Measurements from ENCODE around the gene CACNA1B. TPM values are rescaled to one million over a fixed set of nuclear protein-coding genes. Genes with fewer than 3 reads are reported as not detected.
A peak's percentile ranks its signal among the peaks of the same experiment; 100 is the strongest.

The CACNA1B gene
- total RNA-seq, 3 donors from 2014 or later: 0.12 to 1.7 (median 0.22) TPM

DNA sequence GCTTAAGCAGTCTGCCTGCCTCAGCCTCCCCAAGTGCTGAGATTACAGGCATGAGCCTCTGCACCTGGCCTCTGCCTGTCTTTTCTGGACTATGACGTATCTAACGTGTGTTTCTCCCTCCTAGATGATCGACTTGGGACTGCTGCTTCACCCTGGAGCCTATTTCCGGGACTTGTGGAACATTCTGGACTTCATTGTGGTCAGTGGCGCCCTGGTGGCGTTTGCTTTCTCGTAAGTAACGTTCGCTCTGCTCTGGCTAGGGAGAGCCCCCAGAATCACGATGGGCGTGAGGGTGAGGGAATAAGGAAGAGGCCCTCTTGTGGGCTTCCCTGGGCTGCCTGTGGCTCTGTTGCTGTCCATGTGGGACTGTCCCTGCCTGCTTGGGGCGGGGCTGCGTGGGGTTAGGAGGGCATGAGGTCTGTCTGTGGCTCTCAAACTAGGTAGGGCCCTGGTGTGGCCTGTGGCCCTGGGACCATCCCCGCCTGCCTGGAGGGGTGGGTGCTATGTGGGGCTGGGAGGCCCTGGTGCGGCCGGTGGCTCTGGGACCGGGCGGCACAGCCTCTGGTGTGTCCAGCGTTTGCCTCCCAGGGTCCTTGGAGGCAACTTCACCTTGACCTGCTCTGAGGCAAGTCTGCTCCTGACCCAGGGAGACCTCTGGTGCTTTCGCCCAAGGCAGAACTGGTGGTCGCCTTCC lies 171.7 kb downstream of the CACNA1B start:
- no peaks in the 10 kb centered on the region for H3K36me3 ChIP-seq (ENCODE audit: low read depth)
- no peaks in the 10 kb centered on the region for H3K4me1 ChIP-seq (ENCODE audit: low read depth)
- intact Hi-C loops (cut with DNase I, micrococcal nuclease): no loop called here
- TF ChIP-seq, protein P1, sequence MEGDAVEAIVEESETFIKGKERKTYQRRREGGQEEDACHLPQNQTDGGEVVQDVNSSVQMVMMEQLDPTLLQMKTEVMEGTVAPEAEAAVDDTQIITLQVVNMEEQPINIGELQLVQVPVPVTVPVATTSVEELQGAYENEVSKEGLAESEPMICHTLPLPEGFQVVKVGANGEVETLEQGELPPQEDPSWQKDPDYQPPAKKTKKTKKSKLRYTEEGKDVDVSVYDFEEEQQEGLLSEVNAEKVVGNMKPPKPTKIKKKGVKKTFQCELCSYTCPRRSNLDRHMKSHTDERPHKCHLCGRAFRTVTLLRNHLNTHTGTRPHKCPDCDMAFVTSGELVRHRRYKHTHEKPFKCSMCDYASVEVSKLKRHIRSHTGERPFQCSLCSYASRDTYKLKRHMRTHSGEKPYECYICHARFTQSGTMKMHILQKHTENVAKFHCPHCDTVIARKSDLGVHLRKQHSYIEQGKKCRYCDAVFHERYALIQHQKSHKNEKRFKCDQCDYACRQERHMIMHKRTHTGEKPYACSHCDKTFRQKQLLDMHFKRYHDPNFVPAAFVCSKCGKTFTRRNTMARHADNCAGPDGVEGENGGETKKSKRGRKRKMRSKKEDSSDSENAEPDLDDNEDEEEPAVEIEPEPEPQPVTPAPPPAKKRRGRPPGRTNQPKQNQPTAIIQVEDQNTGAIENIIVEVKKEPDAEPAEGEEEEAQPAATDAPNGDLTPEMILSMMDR (IDR thresholded peaks at IDR 0.05): no peak
- DNase-seq (peak in 1 of 3 donors; percentile 34), ATAC-seq (no peak)
- H3K9me3 ChIP-seq: no peaks in the 10 kb centered on the region
- no peak overlapping the region for H3K4me3 ChIP-seq

GRCh38 chr9:138049779-138050471 lies 172.3 kb downstream of the CACNA1B start:
- H3K36me3 ChIP-seq (ENCODE audit: low read depth): no peaks in the 10 kb centered on the region
- ATAC-seq (no peak), DNase-seq (peak in 1 of 3 donors; percentile 25)
- H3K4me3 ChIP-seq: no peak overlapping the region
- intact Hi-C loops (cut with DNase I, micrococcal nuclease): no loop called here
- no peaks in the 10 kb centered on the region for H3K4me1 ChIP-seq (ENCODE audit: low read depth)
- TF ChIP-seq, protein P1 (IDR thresholded peaks at IDR 0.05): no peak
- no peaks in the 10 kb centered on the region for H3K9me3 ChIP-seq

- ATAC-seq (no peak), DNase-seq (peak in 1 of 3 donors; percentile 8)
- TF ChIP-seq, protein P1 (IDR thresholded peaks at IDR 0.05): no peak
- Histone ChIP-seq H3K4me3 (no peak overlapping the region), H3K4me1 (ENCODE audit: low read depth) (no peaks in the 10 kb centered on the region), H3K36me3 (ENCODE audit: low read depth) (no peaks in the 10 kb centered on the region), H3K9me3 (no peaks in the 10 kb centered on the region)
- intact Hi-C loops (cut with DNase I, micrococcal nuclease): no loop called here
Observed at GRCh38 chr9:138050472-138051330, 173.1 kb downstream of the CACNA1B start.

- H3K4me1 ChIP-seq (ENCODE audit: low read depth): no peaks in the 10 kb centered on the region
- H3K9me3 ChIP-seq: no peaks in the 10 kb centered on the region
- ATAC-seq: no peak
- no peak overlapping the region for H3K4me3 ChIP-seq
- intact Hi-C loops (cut with DNase I, micrococcal nuclease): no loop called here
- peak in 1 of 3 donors; percentile 22 for DNase-seq
- no peaks in the 10 kb centered on the region for H3K36me3 ChIP-seq (ENCODE audit: low read depth)
- TF ChIP-seq, protein P1 (IDR thresholded peaks at IDR 0.05): no peak
Observed at GRCh38 chr9:138051586-138052321, 174.2 kb downstream of the CACNA1B start.

GRCh38 chr9:138052322-138052615 lies 174.7 kb downstream of the CACNA1B start:
- H3K4me3 ChIP-seq: no peak overlapping the region
- TF ChIP-seq, protein P1 (IDR thresholded peaks at IDR 0.05): no peak
- intact Hi-C loops (cut with DNase I, micrococcal nuclease): no loop called here
- H3K4me1 ChIP-seq (ENCODE audit: low read depth): no peaks in the 10 kb centered on the region
- DNase-seq (peak in 1 of 3 donors; percentile 15), ATAC-seq (no peak)
- no peaks in the 10 kb centered on the region for H3K36me3 ChIP-seq (ENCODE audit: low read depth)
- H3K9me3 ChIP-seq: no peaks in the 10 kb centered on the region

Data from mucosa of descending colon (tissue), 3 donors.